MM.1S (cell line): Measurements from ENCODE around the gene ACAT2.

Experiments
- EZH2 ChIP-seq: fragments of 300-600 bp; sonication (generic); optimal IDR thresholded peaks from 2 replicates; pipeline ENCODE3; 2017; ENCODE audit warnings: low read depth, mild to moderate bottlenecking, antibody characterized with exemption, low read length, mixed read lengths
- EZH2phosphoT487 ChIP-seq: fragments of 300-600 bp; sonication (generic); IDR thresholded peaks from 2 replicates; pipeline ENCODE4 v1.6.1; 2018; ENCODE audit warnings: antibody characterized with exemption, low read length
- TF ChIP-seq, protein P1 (sequence below): fragments of 300-600 bp; sonication (generic); IDR thresholded peaks from 2 replicates; pipeline ENCODE4 v1.5.1; 2016; ENCODE audit warnings: antibody characterized with exemption, low read length, mixed read lengths

DNA sequence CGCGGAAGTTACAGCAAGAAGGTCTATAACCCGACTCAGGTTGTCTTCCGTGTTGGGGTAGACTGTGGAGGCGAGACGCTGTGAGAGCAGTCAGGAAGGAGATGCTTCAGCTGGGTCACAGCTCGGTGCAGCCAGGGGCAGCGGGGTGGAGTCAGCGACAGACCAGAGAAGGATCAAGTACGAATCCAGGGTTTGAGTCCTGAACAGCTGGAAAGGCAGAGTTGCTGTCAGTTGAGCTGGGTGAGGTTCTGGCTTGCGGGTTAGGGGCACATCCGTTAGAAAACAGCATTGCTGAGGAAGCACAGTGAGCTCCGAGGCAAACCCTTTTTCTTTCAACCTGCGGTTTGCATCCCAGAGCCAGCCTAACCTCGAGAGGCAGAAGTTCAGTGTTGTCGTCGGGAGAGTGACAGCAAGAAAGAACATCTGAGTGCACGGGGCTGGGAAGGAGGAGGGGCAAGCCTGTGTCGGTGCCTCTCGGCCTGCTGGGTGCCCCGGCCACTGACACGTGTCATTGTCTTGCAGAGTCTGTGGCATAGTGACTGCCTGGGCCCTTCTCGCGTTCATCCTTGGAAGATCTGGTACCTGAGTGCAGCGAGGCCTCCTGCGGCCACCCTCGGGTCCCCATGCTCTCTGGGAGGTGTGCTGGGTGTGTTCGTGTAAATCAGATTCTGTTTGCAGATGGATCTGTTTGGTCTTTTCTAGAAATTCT, 58.2 kb downstream of the ACAT2 start:
- TF ChIP-seq, protein P1, sequence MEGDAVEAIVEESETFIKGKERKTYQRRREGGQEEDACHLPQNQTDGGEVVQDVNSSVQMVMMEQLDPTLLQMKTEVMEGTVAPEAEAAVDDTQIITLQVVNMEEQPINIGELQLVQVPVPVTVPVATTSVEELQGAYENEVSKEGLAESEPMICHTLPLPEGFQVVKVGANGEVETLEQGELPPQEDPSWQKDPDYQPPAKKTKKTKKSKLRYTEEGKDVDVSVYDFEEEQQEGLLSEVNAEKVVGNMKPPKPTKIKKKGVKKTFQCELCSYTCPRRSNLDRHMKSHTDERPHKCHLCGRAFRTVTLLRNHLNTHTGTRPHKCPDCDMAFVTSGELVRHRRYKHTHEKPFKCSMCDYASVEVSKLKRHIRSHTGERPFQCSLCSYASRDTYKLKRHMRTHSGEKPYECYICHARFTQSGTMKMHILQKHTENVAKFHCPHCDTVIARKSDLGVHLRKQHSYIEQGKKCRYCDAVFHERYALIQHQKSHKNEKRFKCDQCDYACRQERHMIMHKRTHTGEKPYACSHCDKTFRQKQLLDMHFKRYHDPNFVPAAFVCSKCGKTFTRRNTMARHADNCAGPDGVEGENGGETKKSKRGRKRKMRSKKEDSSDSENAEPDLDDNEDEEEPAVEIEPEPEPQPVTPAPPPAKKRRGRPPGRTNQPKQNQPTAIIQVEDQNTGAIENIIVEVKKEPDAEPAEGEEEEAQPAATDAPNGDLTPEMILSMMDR: no peak
- TF ChIP-seq EZH2phosphoT487 (no peak), EZH2 (no peak)
